ENCODE results near the gene TMEM229A. TPM values are rescaled to one million over a fixed set of nuclear protein-coding genes. Genes with fewer than 3 reads are reported as not detected.

TMEM229A gene
- total and polyA plus RNA-seq, 7 donors, result 0.03 TPM; not detected in 6

GRCh38 chr7:124059375-124059774, 26.5 kb upstream of the TMEM229A start:
- H3K9me3 ChIP-seq, result no peaks in the 10 kb centered on the region
- H3K36me3 ChIP-seq (ENCODE audit: insufficient read depth in 1 of 2, low read depth in 1 of 2), result no peaks in the 10 kb centered on the region
- ATAC-seq (no peak), DNase-seq (no peak)
- no peak for TF ChIP-seq CTCF (IDR thresholded peaks at IDR 0.05)
- H3K4me1 ChIP-seq, result no peaks in the 10 kb centered on the region
- H3K27me3 ChIP-seq (ENCODE audit: insufficient read depth in 3 of 3, low read length in 2 of 3), result no peaks in the 10 kb centered on the region
- intact Hi-C loops (cut with DNase I), result no loop called here
- no peak overlapping the region for H3K4me3 ChIP-seq
- H3K27ac ChIP-seq, result no peak overlapping the region
- 64 to 69% (median 68%) methylated on average over 4 of the region's 4 CpGs for WGBS, 3 donors

- no peaks in the 10 kb centered on the region for H3K4me1 ChIP-seq
- H3K27me3 ChIP-seq (ENCODE audit: insufficient read depth in 3 of 3, low read length in 2 of 3), result no peaks in the 10 kb centered on the region
- H3K4me3 ChIP-seq, result no peak overlapping the region
- no peak overlapping the region for H3K27ac ChIP-seq
- DNase-seq, result no peak
- H3K36me3 ChIP-seq (ENCODE audit: insufficient read depth in 1 of 2, low read depth in 1 of 2), result no peaks in the 10 kb centered on the region
- intact Hi-C loops (cut with DNase I), result no loop called here
- ATAC-seq, result no peak
- TF ChIP-seq CTCF (IDR thresholded peaks at IDR 0.05), result no peak
- no peaks in the 10 kb centered on the region for H3K9me3 ChIP-seq
- WGBS, 3 donors, result 54 to 71% (median 56%) methylated on average over 2 of the region's 2 CpGs
These were observed 25.6 kb upstream of the TMEM229A start for GRCh38 chr7:124058515-124058914.

- WGBS, 3 donors, result 58 to 65% (median 60%) methylated on average over 5 of the region's 5 CpGs
- Histone ChIP-seq H3K4me3 (no peak overlapping the region), H3K27ac (no peak overlapping the region), H3K4me1 (no peaks in the 10 kb centered on the region), H3K9me3 (no peaks in the 10 kb centered on the region), H3K36me3 (ENCODE audit: insufficient read depth in 1 of 2, low read depth in 1 of 2) (no peaks in the 10 kb centered on the region), H3K27me3 (ENCODE audit: insufficient read depth in 3 of 3, low read length in 2 of 3) (no peaks in the 10 kb centered on the region)
- DNase-seq (no peak), ATAC-seq (no peak)
- TF ChIP-seq CTCF (IDR thresholded peaks at IDR 0.05), result no peak
- intact Hi-C loops (cut with DNase I), result no loop called here
These were observed 25.0 kb upstream of the TMEM229A start for GRCh38 chr7:124057872-124058271.

- 55 to 74% (median 56%) methylated on average over 1 of the region's 1 CpG for WGBS, 3 donors
- Histone ChIP-seq H3K27me3 (ENCODE audit: insufficient read depth in 3 of 3, low read length in 2 of 3) (no peaks in the 10 kb centered on the region), H3K27ac (no peak overlapping the region), H3K9me3 (no peaks in the 10 kb centered on the region), H3K4me1 (no peaks in the 10 kb centered on the region), H3K4me3 (no peak overlapping the region), H3K36me3 (ENCODE audit: insufficient read depth in 1 of 2, low read depth in 1 of 2) (no peaks in the 10 kb centered on the region)
- TF ChIP-seq CTCF (IDR thresholded peaks at IDR 0.05), result no peak
- DNase-seq (no peak), ATAC-seq (no peak)
- intact Hi-C loops (cut with DNase I), result no loop called here
These were observed 23.4 kb upstream of the TMEM229A start for GRCh38 chr7:124056234-124056633.

- intact Hi-C loops (cut with DNase I), result no loop called here
- H3K27ac ChIP-seq, result no peak overlapping the region
- no peak overlapping the region for H3K4me3 ChIP-seq
- 81 to 84% (median 81%) methylated on average over 1 of the region's 1 CpG for WGBS, 3 donors
- H3K4me1 ChIP-seq, result no peaks in the 10 kb centered on the region
- H3K9me3 ChIP-seq, result no peaks in the 10 kb centered on the region
- no peaks in the 10 kb centered on the region for H3K36me3 ChIP-seq (ENCODE audit: insufficient read depth in 1 of 2, low read depth in 1 of 2)
- no peak for TF ChIP-seq CTCF (IDR thresholded peaks at IDR 0.05)
- no peak for DNase-seq
- ATAC-seq, result no peak
- H3K27me3 ChIP-seq (ENCODE audit: insufficient read depth in 3 of 3, low read length in 2 of 3), result no peaks in the 10 kb centered on the region
These were observed 19.0 kb upstream of the TMEM229A start for GRCh38 chr7:124051681-124052377.

Data from psoas muscle (tissue), 8 donors.